Stimulated activated CD8-positive, alpha-beta memory T cell treated with anti-CD3 and anti-CD28 coated beads, Interleukin-12 subunit alpha, Interleukin-12 subunit beta, amount 100 ng/mL, for 4 hours (primary cell): ENCODE data around the gene B3GNT2.
A peak's percentile ranks its signal among the peaks of the same experiment; 100 is the strongest.

Source experiments
- DNase-seq: peaks from one replicate; pipeline ENCODE4 v3.0.0-alpha.2; 2020; ENCODE audit warnings: low read depth

The B3GNT2 gene

DNA sequence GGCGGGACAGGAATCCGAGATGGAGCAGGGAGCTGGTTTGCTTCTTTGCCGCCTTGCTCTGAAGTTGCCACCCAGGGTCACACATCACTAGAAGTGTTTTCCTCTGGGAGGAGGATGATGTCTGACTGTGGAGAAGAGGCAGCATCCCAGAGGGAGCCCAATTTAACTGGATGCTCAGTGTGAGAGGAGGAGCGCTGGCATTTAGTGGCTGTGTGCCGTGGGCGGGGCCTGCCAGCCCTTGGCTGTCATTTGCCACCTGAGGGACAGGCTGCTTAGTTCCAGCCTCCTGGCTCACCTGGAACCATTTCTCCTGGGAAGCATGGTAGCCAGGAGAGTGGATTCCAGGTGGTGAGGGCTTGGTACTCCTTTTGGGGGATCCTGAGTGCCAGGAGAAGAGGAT is 9.6 kb downstream of the B3GNT2 start:
- no peak for DNase-seq

GRCh38 chr2:62206024-62206423 is 10.1 kb downstream of the B3GNT2 start:
- no peak for DNase-seq

GRCh38 chr2:62207491-62207890 is 11.6 kb downstream of the B3GNT2 start:
- DNase-seq = no peak

DNA sequence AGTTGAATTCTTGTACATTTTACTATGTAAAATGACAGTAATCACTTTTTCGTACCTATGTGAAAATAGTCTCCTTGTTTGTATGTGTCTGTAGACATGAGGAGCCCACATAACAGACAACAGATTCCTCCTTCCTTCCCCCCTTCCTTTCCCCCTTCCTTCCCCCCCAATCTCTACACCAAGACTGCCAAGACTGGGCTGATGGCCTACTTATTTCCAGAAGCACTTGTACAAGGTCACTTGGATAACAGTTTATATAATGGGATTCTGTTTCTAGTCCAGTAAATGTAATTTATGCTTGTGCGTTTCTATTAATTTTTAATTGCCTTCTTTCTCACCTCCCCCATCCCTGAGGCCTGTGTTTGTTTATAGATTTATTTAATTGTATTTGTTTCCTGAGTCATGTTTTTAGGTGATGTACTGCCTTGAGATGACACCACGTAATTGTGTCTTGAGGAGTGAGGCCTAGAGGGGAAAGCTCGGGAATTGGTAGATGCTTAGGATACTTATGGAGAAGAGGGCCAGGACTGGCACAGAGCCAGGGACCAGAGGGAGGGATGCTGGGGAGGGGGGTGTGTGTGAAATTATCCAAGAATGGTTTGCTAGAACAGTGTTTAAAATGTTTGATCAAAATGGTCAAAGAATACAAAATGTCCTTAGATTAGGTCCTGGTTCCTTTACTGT is 12.3 kb downstream of the B3GNT2 start:
- no peak for DNase-seq

GRCh38 chr2:62208758-62209114 is 12.8 kb downstream of the B3GNT2 start:
- DNase-seq = peak; percentile 41

DNA sequence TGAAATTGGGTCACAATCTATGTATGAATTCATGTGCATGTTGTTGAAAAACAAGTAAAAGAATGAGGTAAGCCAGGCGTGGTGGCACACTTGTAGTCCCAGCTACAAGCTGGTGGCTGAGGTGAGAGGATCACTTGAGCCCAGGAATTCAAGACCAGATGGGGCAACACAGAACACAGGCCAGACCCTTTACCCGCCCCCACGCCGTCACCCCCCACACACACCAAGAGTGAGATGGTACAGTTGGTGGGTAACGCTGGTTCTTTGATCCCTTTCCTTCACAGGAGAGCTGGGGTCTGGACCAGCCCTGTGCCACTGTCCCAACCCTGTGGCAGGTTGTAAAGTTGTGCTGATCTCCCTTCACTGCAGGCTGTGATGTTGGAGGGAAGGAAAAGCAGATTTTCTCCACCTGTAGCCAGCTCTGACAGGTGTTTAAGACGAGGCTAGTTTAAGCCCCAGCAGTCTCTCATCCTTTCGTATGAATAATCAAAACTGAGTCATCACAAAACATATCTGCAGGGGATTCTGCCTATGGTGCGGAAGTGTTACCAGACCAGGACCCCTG is 13.6 kb downstream of the B3GNT2 start:
- DNase-seq = no peak

DNA sequence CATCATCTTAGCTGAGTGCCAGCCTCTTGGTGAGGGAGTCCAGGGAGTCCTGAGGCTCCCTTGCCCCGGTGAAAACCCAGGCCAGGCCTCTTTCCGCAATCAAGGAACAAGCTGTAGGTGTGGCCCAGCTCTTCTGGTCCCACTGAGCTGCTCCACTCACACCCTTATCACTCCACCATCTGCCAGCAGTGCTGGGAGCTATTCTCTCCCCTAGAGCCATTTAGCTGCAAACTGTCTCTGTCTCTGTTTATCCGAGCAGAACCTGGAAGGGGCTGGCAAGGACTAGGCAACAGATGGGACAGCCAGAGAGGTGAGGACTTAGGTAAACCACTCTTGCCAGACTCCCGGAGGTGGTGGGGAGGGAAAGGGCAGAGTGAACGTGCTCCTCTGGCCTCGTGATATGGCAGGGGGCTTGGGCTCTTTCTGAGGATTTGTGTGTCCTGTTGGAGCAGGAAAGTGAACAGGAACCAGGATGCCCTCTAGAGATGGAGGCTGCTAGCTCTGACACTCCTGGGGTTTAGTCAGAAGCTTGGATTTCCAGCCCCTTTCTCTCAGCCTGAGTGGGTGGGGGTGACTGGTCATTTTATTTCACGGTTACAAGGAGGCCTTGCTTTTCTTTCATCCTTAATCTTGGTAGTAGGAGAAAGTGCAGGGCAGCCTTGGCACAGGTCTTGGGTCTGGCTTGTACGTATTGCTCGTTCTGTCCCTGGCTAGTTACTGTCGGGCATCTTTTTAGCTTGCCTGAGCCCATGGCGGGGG is 19.6 kb downstream of the B3GNT2 start:
- DNase-seq = no peak

DNA sequence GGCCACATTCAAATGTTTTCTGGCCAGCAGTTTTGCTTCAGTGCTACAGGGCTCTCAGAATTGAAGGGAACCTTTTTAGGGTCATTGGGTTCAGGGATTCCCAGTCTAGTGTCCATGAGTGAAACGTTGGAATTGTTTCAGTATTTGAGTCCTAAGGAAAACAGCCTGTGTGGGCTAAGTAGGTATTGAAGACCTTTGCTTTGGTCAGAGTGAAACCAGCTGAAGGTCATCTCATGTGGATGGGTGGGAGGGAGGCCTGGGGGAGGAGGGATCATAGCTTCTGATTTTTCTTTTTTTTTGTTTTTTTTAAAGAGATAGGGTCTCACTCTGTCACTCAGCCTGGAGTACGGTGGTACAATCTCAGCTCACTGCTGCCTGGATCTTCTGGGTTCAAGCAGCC is 20.2 kb downstream of the B3GNT2 start:
- no peak for DNase-seq

DNA sequence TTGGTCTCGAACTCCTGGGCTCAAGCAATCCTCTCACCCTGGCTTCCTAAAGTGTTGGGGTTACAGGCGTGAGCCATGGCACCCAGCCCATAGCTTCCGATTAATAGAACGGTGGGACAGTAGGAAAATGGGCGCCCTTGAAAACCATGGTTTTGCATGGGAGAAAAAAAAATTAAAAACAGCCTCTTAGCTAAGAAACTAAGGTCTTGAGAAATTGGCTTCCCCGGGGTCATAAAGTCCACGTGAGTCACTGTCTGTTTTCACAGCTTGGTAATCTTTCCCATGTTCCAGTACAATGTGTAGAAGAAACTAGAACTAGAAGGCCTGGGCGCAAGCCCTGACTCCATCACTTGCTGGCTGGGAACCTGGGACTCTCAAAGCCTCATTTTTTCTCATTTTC is 20.7 kb downstream of the B3GNT2 start:
- DNase-seq = no peak

DNA sequence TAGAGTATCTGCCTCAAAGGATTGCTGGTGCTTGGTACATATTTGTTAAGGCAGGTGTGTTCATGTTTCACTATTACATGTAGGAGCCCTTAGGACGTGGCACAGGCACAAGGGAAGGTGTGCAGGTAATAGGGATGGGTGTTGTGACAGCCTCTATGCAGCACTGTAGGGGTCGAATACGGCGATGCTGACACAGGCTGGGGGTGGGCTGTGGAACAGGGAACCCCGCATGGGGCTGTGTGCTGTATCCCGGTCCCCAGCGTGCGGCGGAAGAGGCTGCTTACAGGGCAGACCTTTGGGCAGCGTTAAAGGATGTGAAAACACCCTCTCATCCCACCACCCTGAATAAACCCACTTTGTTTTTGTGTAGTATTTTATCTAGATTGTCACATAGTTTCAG is 21.5 kb downstream of the B3GNT2 start:
- DNase-seq = no peak

DNA sequence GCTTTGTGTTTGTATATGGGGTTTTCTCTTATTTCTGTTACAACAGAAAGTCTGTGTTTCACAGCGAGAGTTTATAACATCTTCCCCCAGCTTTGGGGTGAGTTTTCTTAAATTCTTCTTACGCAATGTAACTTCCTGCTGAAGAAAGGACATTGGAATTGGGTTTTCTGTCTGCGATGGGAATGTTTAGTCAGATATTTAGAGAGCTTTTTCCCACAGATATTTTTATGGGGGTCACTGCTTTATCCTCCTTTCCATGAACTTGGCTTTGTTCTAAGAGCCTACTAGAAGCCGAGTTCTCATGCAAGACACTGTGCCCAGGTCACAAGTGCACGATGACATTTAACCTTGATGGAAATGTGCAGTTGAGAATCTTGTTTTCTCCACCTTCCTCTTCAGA is 22.1 kb downstream of the B3GNT2 start:
- no peak for DNase-seq

- DNase-seq = no peak
Measured at GRCh38 chr2:62219407-62220159, 23.7 kb downstream of the B3GNT2 start.

GRCh38 chr2:62221141-62221540 is 25.2 kb downstream of the B3GNT2 start:
- DNase-seq = no peak

DNA sequence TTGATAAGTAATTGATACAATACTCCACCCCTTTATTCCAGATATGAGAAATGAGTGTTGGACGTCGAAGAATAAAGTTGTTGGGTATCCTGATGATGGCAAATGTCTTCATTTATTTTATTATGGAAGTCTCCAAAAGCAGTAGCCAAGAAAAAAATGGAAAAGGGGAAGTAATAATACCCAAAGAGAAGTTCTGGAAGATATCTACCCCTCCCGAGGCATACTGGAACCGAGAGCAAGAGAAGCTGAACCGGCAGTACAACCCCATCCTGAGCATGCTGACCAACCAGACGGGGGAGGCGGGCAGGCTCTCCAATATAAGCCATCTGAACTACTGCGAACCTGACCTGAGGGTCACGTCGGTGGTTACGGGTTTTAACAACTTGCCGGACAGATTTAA is 26.3 kb downstream of the B3GNT2 start:
- no peak for DNase-seq

DNA sequence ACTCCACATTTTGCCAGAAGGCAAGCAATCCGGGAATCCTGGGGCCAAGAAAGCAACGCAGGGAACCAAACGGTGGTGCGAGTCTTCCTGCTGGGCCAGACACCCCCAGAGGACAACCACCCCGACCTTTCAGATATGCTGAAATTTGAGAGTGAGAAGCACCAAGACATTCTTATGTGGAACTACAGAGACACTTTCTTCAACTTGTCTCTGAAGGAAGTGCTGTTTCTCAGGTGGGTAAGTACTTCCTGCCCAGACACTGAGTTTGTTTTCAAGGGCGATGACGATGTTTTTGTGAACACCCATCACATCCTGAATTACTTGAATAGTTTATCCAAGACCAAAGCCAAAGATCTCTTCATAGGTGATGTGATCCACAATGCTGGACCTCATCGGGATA is 26.8 kb downstream of the B3GNT2 start:
- DNase-seq = no peak

DNA sequence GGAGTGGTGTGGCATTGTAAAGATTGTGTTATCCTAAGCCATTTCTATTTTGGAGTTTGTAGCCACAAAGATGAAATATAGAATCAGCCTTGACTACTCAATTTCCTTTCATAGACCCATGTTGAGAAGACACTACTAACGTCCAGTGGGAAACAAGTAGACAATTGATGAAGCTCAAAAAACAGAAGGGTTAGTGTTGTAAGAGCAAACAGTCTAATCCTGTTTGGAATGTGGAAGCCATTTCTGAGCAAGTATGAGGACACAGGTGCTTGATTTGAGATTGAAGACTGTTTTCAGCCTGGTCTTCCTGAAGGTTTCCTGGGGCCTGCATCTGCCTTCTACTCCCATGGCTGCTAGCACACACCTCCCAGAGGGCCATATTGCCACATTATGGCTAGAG is 29.1 kb downstream of the B3GNT2 start:
- DNase-seq = no peak

- DNase-seq = no peak
Measured at GRCh38 chr2:62227386-62228075, 31.6 kb downstream of the B3GNT2 start.

DNA sequence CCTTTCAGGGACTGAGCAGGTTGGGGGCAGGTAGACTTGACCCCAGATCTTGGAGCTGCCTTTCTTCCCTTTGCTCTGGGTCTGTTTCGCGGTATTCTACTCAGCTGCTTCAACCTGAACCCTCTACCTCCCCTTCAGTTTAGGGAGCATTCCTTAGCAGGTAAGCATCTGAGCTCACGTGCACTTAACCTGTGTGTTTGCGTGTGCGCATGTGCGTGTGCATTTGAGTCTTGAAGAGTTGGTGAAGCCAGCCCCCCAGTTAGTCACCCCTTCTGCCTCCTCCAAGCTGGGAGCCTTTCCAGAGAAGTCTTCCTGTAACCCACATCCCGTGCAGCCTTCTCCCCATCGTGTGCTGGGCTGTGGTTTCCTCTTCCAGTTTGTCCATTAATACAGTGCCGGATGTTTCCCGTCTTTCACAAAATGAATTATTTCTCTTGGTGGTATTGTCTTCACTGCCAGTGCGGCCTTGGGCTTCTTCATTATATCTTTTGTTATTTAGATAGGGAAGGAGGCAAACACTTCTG is 33.2 kb downstream of the B3GNT2 start:
- DNase-seq = no peak

GRCh38 chr2:62231541-62231940 is 35.6 kb downstream of the B3GNT2 start:
- no peak for DNase-seq

GRCh38 chr2:62234755-62235655 is 39.1 kb downstream of the B3GNT2 start:
- no peak for DNase-seq

GRCh38 chr2:62236499-62236898 is 40.6 kb downstream of the B3GNT2 start:
- DNase-seq = no peak
